GM12872 (cell line): Measurements from ENCODE around the gene CCIN.

Experiments used
- CTCF ChIP-seq: IDR thresholded peaks from 3 replicates; pipeline ENCODE4 v1.5.1; 2011; ENCODE audit warnings: low read depth, mild to moderate bottlenecking, low read length, moderate library complexity; ENCODE audit not compliant: insufficient read depth

The CCIN gene

DNA sequence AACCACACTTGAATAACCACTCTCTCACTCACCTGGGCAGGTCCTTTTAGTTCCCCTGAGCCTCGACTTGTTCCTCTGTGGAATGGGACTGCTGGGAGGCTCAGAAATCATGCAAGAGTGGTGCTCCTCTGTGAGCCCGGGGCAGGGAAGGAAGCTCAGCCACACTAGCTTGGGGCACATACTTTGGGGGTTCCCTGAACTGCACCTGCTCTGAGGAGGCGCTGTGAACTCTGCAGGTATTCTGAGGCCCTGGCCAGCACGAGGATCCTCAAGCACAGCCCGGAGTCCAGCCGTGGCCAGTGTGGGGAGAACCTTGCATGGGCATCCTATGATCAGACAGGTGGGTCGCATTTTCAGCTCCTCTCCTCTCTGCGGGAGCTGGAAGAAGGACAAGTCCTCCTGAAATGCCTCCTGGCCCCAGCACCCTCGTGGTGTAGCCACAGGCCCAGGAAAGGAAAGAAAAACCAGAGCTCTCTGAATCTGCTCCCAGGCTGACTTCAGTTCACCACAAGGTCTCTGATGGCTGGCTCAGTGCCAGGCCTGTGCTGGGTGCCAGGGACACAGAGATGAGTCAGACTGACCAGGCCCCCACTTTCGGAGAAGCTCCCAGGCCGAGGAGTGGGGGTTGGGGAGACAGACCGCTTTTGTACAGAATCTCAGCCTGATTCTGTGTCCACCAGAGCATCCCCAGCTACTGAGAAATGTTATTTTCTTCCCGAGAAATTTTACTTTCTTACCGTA, 20.7 kb upstream of the CCIN start:
- no peak for TF ChIP-seq CTCF

DNA sequence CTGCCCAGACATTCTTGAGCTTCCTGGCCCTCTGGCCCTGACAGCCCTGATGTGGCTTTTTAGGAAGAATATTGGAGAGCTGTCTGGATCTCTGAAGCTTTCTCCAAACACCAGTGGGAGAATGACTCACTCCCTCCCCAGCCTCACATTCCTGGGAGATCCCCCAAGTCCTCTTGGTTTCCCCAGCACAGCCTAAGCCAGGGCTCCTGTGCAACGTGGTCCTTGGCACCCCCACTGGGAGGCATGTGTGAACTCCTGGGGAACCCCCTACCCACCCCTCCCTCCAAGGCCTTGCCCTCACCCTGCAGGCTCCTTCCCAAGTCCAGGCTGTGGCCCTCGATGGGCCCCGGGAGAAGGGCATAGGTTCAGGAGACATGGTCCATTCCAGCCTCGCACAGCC, 20.0 kb upstream of the CCIN start:
- TF ChIP-seq CTCF = no peak

GRCh38 chr9:36150574-36151315, 18.4 kb upstream of the CCIN start:
- TF ChIP-seq CTCF = no peak

DNA sequence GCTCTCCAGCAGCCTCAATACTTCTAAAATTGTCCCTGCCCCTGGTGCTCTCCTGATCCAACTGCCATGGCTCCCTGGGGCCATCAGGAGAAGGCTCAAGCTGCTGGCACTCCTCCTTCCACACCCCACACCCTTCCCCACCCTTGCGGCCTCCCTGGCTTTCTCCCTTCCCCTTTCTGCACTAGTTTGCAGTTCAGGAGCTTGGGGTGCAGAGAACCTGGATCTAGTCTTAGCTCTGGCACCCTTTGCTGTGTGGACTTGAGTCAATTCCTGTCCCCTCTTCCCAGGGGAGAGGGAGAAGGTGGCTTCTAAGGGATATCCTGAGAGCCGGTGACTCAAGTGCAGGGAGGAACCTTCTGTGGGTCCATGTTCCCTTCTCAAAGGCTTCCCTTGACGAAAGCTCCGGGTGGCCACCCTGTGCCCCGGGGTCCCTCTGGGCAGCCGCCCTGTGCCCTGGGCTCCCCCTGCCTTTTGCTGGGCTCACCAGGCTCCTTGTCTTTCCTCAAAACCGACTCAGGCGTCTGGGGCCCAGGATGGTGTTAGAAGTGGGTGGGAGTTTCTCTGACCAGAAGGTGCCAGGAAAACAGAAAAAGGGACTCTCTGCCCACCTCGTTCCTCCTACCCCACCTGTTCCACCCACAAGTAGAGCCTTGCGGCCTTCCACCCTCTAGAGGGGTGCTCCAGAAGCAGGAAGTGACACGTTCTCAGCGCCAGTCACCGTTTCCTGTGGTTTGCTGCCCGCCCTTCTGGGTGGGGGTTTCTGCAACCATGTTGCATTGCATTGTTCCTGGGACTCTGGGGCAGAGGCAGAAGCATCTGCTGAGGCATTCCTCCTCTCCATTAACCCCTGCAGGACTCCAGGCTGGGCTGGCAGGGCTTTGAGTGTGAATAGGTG, 17.6 kb upstream of the CCIN start:
- TF ChIP-seq CTCF = no peak

DNA sequence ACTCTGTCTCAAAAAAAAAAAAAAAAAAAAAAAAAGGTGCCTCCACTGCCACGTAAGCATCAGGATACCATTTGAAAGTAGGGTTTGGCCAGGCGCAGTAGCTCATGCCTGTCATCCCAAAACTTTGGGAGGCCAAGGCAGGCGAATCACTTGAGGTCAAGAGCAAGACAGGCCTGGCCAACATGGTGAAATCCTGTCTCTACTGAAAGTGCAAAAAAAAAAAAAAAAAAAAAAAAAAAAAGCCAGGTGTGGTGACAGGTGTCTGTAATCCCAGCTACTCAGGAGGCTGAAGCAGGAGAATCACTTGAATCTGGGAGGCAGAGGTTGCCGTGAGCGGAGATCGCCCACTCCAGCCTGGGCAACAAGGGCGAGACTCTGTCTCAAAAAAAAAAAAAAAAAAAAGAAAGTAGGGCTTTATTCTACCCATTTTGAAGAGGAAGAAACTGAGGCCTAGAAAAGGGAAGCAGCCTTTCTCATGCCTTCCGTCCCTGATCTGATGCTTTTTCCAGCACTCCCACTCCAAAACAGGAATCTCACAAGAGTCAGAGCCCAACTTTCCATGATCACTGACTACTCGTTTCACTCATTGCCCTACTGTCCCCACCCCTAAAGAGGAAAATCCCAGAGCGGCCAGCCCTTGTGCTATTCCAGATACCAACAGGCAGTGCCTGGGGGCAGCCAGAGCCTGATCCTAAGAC, 16.3 kb upstream of the CCIN start:
- no peak for TF ChIP-seq CTCF

DNA sequence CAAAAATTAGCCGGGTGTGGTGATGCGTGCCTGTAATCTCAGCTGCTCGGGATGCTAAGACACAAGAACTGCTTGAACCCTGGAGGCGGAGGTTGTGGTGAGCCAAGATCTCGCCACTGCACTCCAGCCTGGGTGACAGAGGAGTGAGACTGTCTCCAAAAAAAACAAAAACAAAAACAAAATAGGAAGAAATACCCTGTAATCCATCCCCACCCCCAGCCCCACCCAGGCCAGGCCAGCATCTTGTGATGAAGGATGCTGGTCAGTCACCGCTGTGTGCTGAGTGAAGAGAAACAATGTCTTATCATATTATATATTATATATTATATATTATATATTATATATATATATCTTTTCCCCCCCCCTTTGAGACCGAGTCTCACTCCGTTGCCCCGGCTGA, 15.4 kb upstream of the CCIN start:
- TF ChIP-seq CTCF = no peak
